GM18505 (cell line): Measurements from ENCODE around the gene PCAT6.

Experiments used
- ATAC-seq: cut with Tn5 transposase; IDR thresholded peaks from one replicate; pipeline ENCODE4 v1.9.1; 2021; ENCODE audit not compliant: unreplicated experiment
- POLR2A ChIP-seq: IDR thresholded peaks from 4 replicates; pipeline ENCODE4 v1.6.1; 2011; ENCODE audit warnings: borderline replicate concordance; ENCODE audit not compliant: insufficient read depth, insufficient read length; ENCODE audit errors: extremely low read depth

PCAT6 gene

GRCh38 chr1:202844935-202845334, 34.2 kb downstream of the PCAT6 start:
- ATAC-seq, result no peak
- no peak for TF ChIP-seq POLR2A

GRCh38 chr1:202848191-202848542, 37.4 kb downstream of the PCAT6 start:
- ATAC-seq, result peak; percentile 81
- TF ChIP-seq POLR2A, result no peak

- TF ChIP-seq POLR2A, result no peak
- ATAC-seq, result no peak
Observed at GRCh38 chr1:202850593-202851362, 40.0 kb downstream of the PCAT6 start.

DNA sequence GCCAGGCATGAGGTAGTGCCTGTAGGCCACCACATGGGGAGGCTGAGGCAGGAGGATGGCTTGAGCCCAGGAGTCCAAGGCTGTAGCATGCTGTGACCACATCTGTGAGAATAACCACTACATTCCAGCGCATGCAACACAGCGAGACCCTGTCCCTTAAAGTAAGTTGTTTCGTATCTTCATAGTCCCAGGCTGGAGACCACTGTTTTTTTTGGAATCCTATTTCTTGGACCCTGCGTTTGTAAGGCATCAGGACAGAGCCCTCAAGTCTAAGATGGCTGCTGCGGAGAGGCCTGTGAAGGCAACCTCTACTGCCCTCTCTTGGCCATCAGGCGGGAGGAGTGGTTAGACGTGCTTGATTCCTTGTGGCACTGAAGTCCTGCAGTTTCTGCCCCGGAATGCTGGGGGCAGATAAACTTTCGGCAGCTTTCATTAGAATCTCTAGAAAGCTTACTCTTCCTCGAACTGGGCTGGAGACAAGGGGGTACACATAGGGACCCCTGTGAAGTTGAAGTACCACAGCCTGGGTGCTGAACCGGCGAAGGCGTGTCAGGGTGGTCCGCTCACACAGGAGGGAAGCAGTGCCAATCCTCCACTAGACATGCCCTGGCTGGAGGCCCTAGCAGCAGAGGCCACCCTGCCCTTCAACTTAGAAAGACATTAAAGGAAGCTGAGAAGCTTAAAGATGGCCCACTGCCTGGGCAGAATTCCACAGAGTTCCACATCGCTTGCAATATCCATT, 41.6 kb downstream of the PCAT6 start:
- ATAC-seq, result no peak
- TF ChIP-seq POLR2A, result no peak

DNA sequence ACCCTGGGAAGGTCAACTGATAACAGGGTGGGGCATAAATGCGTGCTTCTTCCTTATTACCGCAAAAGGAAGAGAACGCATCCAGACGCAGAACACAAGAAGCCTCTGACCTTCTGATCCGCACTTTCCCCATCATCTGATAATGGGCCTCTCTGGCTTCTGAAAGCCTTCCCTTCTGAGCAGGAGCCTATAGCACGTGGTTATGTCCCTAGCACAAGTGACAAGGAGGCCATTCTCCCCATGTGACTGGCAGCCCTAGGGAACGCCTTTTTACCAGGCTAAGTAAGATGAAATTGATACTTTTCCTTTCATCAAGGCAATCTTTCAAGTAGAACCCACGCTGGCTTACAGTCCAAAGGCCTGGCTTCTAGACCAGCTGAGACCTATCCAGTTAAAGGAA, 44.0 kb downstream of the PCAT6 start:
- no peak for ATAC-seq
- TF ChIP-seq POLR2A, result no peak

- ATAC-seq, result no peak
- TF ChIP-seq POLR2A, result no peak
Observed at GRCh38 chr1:202856014-202856413, 45.3 kb downstream of the PCAT6 start.

DNA sequence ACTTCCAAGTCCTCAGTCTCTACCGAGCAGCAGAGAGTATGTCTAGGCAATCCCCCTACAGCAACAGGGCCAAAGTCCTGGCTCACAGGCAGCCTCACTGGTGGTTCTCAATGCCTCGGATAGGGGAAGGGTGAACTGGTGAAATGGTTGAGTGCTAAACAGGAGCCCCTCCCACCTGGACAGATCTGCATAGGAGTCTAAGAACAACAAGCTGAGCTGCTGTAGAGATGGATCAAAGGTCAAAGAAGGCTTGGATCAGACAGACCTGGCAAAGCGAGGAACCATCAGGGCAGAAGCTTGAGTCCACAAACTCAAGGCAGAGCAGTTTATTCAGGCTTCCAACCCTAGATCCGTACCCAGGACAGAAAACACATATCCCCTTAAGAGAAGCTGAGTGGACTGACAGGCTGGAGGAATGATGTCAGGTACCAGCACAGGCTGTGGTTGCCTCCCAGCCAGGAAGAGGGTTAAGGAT, 46.4 kb downstream of the PCAT6 start:
- ATAC-seq, result no peak
- no peak for TF ChIP-seq POLR2A

DNA sequence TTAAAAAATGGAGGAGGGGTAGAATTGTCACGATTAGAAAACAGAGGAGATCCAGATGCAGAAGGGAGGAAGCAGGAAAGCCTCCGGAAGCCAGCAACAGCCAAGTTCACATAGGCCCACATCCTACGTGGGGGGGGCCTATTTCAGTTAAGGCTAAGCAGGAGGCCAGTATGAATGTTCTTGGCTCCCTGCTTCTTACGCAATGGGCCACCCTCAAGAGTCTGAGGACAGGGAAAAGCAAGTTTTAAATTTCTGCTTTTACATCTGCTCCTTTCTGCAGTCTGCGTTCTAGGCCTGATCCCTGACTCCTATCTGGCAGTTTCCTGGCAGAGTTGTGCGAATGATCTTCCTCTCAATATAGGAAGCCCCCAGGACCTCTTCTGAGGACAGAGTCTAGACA, 47.6 kb downstream of the PCAT6 start:
- no peak for ATAC-seq
- no peak for TF ChIP-seq POLR2A

- TF ChIP-seq POLR2A, result no peak
- no peak for ATAC-seq
Observed at GRCh38 chr1:202858789-202859414, 48.1 kb downstream of the PCAT6 start.

GRCh38 chr1:202860744-202861419, 50.1 kb downstream of the PCAT6 start:
- no peak for ATAC-seq
- TF ChIP-seq POLR2A, result no peak
